OCI-LY3 (cell line): Measurements from ENCODE around the gene KRT9.

Source experiments
- H2AFZ ChIP-seq: fragments of 200-600, 300-600 bp; shearing (Covaris generic); 2 replicates; pipeline ENCODE4 v1.6.0; 2014; ENCODE audit warnings: antibody characterized with exemption, low read depth, low read length
- H3K27ac ChIP-seq: fragments of 200-600, 300-600 bp; sonication (generic); 2 replicates; pipeline ENCODE4 v1.5.1; 2014; ENCODE audit warnings: mild to moderate bottlenecking, low read length, moderate library complexity, mixed read lengths
- H3K27me3 ChIP-seq: fragments of 200-600, 300-600 bp; sonication (generic); 2 replicates; pipeline ENCODE4 v1.6.1; 2014; ENCODE audit warnings: low read depth, low read length, mixed read lengths
- H3K36me3 ChIP-seq: fragments of 200-600, 300-600 bp; sonication (generic); replicated peaks from 2 replicates; pipeline ENCODE3; 2014; ENCODE audit warnings: low read depth, low read length, mixed read lengths
- H3K4me1 ChIP-seq: fragments of 300-600, 200-600 bp; sonication (generic); 2 replicates; pipeline ENCODE4 v1.6.1; 2014; ENCODE audit warnings: low read length, mixed read lengths
- H3K4me2 ChIP-seq: fragments of 200-600, 300-600 bp; sonication (generic); 2 replicates; pipeline ENCODE4 v1.6.1; 2014; ENCODE audit warnings: low read length, mixed read lengths
- H3K4me3 ChIP-seq: fragments of 300-600, 200-600 bp; sonication (generic); 2 replicates; pipeline ENCODE4 v1.5.1; 2014; ENCODE audit warnings: antibody characterized with exemption, mild to moderate bottlenecking, low read length, moderate library complexity
- H3K79me2 ChIP-seq: fragments of 300-600, 200-600 bp; shearing (Covaris generic); 2 replicates; pipeline ENCODE4 v1.6.1; 2014; ENCODE audit warnings: mild to moderate bottlenecking, low read length, mixed read lengths
- H3K9ac ChIP-seq: fragments of 300-600, 200-600 bp; shearing (Covaris generic); 2 replicates; pipeline ENCODE4 v1.6.0; 2014; ENCODE audit warnings: mild to moderate bottlenecking, low read length, moderate library complexity
- H3K9me3 ChIP-seq: fragments of 200-600, 300-600 bp; shearing (Covaris generic); 2 replicates; pipeline ENCODE4 v1.6.1; 2014; ENCODE audit warnings: low read length, mixed read lengths; ENCODE audit not compliant: insufficient read depth
- H4K20me1 ChIP-seq: fragments of 200-600, 300-600 bp; sonication (generic); 2 replicates; pipeline ENCODE4 v1.6.1; 2016; ENCODE audit warnings: low read length, mixed read lengths; ENCODE audit not compliant: insufficient read depth
- EZH2phosphoT487 ChIP-seq: fragments of 200-600 bp; shearing (Covaris generic); IDR thresholded peaks from 2 replicates; pipeline ENCODE4 v1.6.1; 2018; ENCODE audit warnings: antibody characterized with exemption, mixed run types, low read depth
- TF ChIP-seq, protein P1 (sequence below): fragments of 200-600, 300-600 bp; sonication (generic); IDR thresholded peaks from 2 replicates; pipeline ENCODE4 v1.5.1; 2014; ENCODE audit warnings: antibody characterized with exemption, low read length, low read depth

KRT9 gene

DNA sequence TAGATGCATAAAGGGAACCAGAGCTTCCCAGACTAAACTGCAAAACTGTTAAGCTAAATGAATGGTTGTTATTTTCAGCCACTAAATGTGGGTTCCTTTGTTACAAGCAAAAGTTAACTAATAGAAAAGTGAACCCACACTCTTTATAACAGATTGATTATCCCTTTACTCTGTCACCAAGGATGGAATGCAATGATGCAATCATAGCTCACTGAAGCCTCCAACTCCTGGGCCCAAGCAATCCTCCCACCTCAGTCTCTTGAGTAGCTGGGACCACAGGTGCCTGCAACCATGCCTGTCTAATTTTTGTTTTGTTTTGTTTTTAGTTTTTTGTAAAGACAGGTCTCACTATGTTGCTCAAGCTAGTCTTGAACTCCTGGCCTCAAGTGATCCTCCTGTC is 6.5 kb downstream of the KRT9 start:
- no peak overlapping the region for H2AFZ ChIP-seq
- TF ChIP-seq, protein P1, sequence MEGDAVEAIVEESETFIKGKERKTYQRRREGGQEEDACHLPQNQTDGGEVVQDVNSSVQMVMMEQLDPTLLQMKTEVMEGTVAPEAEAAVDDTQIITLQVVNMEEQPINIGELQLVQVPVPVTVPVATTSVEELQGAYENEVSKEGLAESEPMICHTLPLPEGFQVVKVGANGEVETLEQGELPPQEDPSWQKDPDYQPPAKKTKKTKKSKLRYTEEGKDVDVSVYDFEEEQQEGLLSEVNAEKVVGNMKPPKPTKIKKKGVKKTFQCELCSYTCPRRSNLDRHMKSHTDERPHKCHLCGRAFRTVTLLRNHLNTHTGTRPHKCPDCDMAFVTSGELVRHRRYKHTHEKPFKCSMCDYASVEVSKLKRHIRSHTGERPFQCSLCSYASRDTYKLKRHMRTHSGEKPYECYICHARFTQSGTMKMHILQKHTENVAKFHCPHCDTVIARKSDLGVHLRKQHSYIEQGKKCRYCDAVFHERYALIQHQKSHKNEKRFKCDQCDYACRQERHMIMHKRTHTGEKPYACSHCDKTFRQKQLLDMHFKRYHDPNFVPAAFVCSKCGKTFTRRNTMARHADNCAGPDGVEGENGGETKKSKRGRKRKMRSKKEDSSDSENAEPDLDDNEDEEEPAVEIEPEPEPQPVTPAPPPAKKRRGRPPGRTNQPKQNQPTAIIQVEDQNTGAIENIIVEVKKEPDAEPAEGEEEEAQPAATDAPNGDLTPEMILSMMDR = no peak
- TF ChIP-seq EZH2phosphoT487 = no peak
- no peaks in the 10 kb centered on the region for H4K20me1 ChIP-seq
- H3K9ac ChIP-seq = no peak overlapping the region
- no peak overlapping the region for H3K27ac ChIP-seq
- H3K79me2 ChIP-seq = no peaks in the 10 kb centered on the region
- peaks cover 40% of the 10 kb centered on the region for H3K27me3 ChIP-seq
- no peaks in the 10 kb centered on the region for H3K36me3 ChIP-seq
- H3K4me1 ChIP-seq = no peaks in the 10 kb centered on the region
- no peak overlapping the region for H3K4me2 ChIP-seq
- H3K4me3 ChIP-seq = no peak overlapping the region
- no peaks in the 10 kb centered on the region for H3K9me3 ChIP-seq

DNA sequence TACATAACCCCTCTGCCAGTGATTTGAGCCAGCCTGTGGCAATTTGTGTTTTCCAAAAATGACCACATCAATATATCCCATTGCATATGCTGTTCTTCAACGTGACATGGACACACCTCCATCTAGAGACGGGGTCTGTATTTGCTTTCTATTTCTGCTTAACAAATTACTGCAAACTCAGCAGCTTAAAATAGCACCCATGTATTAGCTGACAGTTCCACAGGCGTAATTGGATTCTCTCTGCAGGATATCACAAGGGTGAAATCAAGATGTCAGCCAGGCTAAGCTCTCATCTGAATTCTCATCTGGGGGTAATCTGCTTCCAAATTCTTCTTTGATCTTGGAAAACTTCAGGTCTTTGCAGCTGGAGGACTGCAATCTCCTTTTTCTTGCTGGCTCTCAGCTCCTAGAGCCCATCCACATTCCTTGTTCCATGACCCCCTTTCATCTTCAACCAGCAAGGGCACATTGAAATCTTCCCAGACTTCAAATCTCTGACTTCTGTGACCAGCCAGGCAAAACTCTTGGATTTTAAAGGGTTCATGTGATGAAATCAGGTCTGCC is 8.2 kb downstream of the KRT9 start:
- H3K27me3 ChIP-seq = peaks cover 43% of the 10 kb centered on the region
- no peaks in the 10 kb centered on the region for H3K36me3 ChIP-seq
- no peak overlapping the region for H3K4me3 ChIP-seq
- H3K79me2 ChIP-seq = no peaks in the 10 kb centered on the region
- no peaks in the 10 kb centered on the region for H3K4me1 ChIP-seq
- no peak overlapping the region for H2AFZ ChIP-seq
- no peak overlapping the region for H3K9ac ChIP-seq
- no peaks in the 10 kb centered on the region for H4K20me1 ChIP-seq
- no peak for TF ChIP-seq EZH2phosphoT487
- TF ChIP-seq, protein P1 = no peak
- H3K9me3 ChIP-seq = no peaks in the 10 kb centered on the region
- no peak overlapping the region for H3K4me2 ChIP-seq
- H3K27ac ChIP-seq = no peak overlapping the region

DNA sequence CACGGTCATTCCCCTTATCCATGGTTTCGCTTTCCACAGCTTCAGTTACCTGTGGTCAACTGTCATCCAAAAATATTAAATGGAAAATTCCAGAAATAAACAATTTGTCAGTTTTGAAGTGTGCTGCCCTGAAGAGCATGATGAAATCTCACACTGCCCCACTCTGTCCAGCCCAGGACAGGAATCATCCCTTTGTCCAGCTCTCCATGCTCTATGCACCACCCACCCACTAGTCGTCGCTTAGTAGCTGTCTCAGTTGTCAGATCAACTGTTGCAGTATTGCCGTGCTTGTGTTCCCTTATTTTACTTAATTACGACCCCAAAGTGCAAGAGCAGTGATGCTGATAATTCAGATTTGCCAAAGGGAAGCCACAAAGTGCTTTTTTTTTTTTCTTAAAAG is 10.3 kb downstream of the KRT9 start:
- peaks cover 51% of the 10 kb centered on the region for H3K27me3 ChIP-seq
- no peaks in the 10 kb centered on the region for H3K79me2 ChIP-seq
- no peak overlapping the region for H3K27ac ChIP-seq
- H3K4me1 ChIP-seq = no peaks in the 10 kb centered on the region
- no peak overlapping the region for H2AFZ ChIP-seq
- no peak overlapping the region for H3K4me2 ChIP-seq
- TF ChIP-seq, protein P1 = no peak
- TF ChIP-seq EZH2phosphoT487 = no peak
- no peak overlapping the region for H3K4me3 ChIP-seq
- no peaks in the 10 kb centered on the region for H4K20me1 ChIP-seq
- no peak overlapping the region for H3K9ac ChIP-seq
- H3K36me3 ChIP-seq = no peaks in the 10 kb centered on the region
- no peaks in the 10 kb centered on the region for H3K9me3 ChIP-seq

DNA sequence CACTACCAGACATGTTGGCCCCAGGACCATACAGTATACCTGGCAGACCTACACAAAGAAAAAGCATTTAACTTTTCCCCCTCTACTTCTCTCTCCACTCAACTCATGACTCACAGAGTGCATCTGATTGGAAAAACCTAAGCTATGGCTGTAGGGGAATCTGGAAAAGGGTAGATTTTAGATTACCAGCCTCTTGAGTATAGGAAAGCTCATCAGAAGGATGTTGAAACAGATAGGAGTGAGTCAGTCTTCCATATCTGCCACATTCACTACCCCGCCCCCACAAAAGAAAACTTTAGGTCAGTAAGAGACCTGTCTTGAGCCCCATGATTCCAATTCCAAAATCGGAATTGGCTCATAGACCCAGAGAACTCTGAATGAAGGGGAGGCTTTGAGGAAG is 12.3 kb downstream of the KRT9 start:
- Histone ChIP-seq H3K79me2 (no peaks in the 10 kb centered on the region), H3K9ac (no peak overlapping the region), H3K4me1 (no peaks in the 10 kb centered on the region), H4K20me1 (no peaks in the 10 kb centered on the region), H3K27ac (no peak overlapping the region), H3K4me3 (no peak overlapping the region), H3K9me3 (no peaks in the 10 kb centered on the region), H3K4me2 (no peak overlapping the region), H3K36me3 (no peaks in the 10 kb centered on the region), H3K27me3 (peaks cover 55% of the 10 kb centered on the region), H2AFZ (no peak overlapping the region)
- TF ChIP-seq, protein P1 = no peak
- no peak for TF ChIP-seq EZH2phosphoT487
